HG03060 (cell line): ENCODE data around the gene ECE1.

ENCODE experiments used
- ATAC-seq: cut with Tn5 transposase; IDR thresholded peaks from one replicate; pipeline ENCODE4 v1.9.1; 2021; ENCODE audit warnings: low read depth, moderate number of reproducible peaks; ENCODE audit not compliant: unreplicated experiment

ECE1 gene

DNA sequence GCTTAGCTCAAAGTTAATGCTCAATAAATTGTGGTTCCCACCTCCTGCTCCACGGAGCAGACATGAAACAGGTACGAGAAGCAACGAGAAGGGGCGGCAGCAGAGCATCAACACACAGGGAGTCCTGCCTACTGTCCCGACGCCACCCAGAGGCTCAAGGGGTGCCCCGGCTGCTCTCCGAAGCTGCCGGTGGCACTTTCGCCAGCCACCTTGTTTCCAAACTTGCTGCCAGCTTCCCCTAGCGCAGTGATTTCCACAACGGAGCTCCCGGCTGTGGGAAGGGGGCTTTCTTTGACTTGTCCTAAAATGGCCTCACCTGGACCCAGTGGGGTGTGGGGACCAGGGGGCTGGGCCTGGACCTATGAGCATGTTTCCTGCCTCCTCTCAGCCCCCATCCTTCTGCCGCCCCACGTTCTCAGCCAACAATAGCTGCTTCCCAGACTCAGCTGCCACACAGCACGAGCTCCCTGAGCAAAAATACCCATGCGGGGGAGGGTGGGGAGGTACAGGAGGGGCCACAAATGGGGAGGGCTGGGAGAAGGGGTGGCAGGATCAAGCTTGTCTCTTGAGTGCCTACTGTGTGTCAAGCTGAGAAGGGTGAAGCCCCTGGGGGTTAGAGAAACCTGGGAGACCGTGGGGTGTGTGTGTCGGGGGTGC is 35.6 kb upstream of the ECE1 start:
- no peak for ATAC-seq

DNA sequence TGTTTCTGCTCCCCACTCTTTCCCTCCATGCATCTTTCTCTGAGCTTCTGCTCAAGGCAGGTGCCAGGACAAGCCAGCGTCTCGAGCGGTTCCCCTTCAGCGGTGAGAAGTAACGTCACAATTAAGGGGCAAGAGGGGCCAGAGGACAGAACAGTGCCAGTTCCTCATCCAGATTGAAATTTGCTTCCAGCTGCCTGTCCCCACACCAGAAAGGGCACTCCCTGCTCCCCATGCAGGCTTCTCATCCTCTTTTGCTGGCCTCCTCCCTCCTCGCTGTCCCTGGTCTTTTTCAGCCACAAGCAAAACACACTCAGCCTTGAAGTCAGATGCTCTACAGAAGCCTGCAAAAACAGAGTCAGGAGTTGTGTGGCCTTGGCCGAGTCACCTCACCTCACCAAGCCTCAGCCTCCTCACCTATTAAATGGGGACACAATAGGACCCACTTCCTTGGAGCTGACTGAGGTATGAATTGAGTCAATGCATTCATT is 35.0 kb upstream of the ECE1 start:
- no peak for ATAC-seq

DNA sequence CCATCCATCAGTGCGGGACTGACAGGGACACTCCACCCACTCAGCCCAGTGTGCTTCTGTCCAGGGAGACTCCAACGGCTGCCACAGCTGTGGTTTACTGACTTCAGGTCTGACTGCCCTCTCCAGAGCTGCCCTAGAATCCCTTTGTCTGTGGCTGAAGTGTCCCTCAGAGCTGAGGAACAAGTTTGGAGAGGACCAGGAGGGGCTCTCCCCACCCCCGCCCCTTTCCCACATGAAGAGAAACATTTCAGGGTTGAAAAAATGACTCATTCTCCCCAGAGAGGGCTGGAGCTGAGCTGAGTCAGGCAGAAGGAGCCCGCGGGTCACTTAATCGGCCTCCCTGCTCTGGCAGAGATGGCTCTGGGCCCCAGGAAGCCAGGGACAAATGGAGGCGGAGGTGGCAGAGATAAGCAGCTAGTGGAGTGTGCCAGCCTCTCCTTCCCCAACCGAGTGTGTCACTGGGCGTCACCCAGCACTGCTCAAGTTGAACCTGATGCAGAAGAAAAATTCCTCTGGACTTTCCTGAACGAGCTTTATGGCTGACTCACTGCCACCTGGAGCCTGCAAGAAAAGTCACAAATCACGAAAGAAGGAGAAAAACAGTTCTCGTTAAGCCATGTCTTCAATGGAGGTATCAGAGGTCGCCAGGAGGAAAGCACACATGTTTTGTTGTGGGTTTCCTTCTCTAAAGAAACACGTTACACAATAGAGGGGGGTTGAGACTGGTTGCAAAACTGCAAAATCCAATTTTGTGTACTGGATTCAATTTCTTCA is 34.3 kb upstream of the ECE1 start:
- no peak for ATAC-seq

DNA sequence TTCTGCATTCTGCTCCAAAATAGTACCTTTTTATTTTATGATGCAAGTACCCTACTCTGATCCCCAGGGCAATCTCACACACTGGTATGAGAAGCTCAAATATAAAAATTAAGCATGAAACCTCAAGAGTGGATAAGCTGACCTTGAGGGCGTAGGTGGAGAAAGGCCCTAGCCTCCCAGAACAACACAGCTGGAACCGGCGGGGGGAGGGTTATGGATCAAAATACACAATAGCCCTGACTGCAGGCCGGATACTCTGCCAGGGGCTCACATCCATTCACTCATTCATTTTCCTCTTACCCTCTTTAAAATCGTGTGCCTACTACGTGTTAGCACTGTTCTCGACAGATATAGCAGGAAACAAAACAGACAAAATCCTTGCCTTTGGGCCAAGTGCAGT is 32.8 kb upstream of the ECE1 start:
- ATAC-seq: no peak

DNA sequence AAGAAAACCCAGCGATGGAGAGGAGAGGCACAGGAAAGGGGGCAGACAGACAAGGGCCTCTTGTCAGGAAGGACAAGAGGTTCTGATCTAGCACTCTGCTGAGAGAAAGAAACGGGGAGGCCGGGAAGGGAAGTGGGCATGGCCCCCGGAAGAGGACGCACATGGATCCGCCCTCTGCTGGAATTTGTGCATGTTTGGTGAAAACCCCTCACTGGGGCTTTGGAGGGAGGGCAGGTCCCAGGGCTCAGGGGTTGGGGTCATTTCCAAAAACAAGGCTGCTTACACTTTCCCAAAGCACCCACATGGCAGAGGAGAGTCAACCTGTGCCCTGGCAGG is 32.4 kb upstream of the ECE1 start:
- ATAC-seq: no peak

DNA sequence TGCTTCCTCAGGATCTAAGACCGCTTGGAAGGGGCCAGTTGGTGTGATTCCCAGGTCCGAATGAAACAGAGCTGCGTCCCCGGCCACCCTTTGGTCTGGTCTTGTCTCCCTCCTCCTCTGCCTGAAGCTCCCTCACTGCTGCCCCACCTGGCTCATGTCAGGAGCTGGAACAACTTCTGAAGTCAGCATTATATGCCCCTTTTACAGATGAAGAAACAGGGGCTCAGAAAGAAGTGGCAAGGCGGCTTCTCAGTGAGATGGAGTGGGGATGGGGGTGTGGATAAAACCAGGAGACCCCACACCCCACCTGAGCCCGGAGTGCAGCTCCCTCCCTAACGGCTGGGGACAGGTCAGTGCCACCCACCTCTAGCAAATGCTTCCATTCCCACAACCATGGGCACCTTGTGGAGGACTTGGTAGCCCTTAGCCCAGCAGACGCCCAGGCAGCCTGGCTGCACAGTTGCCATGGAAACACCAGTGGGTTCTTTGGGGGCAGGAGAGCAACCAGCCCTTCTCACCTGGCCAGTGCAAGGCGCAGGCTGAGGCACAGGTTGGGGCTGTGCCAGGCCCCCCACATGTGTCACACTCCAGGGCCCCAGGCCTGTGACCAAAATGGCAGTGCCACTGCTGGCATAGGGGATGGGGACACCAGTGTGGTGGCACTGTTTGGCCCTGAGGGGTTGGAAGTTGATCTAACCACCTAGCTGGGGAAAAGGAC is 31.9 kb upstream of the ECE1 start:
- no peak for ATAC-seq

DNA sequence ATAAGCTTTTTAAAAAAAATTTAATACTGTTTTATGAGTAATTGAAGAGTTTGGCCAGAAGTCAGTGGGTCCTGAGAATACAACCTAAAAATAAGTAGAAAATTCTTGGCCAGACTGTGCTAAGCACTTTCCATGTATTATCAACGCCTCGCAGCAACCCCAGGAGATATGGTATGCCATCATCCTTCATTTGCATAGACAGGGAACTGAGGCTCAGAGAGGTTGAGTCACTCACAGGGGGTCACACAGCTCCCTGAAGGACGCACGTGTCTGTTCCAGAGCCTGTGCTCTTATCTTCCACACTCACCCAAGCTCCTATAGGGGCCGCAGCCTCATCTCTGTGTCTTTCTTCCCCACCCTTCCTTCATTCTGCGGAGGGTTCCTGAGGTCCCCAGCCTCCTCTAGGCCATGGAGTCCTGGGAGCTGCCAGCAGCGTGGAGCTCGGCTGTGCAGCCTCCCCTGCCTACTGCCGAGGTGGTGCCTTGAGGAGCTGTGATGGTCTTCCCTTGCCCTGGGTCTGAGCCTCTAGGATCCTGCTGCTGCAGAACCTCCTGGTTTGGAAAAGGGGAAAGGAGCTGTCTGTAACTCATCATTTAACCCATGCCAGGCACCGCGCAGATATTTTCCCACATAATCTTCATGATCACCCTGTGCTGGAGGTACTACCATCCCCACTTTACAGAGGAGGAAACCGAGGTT is 30.3 kb upstream of the ECE1 start:
- no peak for ATAC-seq

DNA sequence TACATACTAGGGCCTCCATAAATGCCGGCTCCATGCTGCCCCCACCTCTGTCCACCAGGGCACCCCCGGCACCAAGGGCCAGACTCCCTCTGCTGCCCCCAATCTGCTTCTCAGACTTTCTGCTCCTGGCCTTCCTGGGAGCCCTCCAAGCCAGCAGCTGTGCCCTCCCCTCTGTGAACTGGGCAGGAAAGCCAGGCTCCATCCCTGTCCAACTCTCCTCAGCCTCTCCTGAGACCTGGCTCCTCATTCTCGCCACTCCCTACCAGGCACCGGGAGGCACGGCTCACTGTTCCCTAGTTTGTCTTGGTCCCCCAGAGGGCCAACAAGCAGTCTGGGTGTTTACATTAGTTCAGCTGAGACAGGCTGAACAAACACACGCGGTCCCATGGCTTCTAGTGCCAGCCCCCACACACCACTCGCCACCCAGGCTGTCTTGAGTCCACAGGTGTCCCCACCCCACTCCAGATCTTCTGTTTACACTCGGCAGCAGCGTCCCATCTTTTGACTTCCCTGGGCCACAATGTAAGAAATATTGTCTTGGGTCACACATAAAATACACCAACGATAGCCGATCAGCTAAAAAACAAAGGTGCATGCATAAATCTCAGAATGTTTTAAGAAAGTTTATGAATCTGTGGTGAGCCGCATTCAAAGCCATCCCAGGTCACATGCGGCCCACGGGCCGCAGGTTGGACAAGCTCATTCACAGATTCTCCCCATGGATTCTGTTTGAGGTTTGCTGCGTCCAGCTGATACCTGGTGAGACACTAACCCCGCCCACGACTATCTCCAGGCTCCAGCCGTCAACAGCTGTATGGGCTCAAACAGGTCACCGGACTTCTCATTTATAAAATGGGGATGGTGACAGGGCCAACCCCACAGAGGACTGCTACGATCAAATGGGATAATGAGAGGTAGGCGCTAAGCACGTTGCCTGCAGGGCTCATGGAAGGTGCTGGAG is 29.5 kb upstream of the ECE1 start:
- no peak for ATAC-seq

DNA sequence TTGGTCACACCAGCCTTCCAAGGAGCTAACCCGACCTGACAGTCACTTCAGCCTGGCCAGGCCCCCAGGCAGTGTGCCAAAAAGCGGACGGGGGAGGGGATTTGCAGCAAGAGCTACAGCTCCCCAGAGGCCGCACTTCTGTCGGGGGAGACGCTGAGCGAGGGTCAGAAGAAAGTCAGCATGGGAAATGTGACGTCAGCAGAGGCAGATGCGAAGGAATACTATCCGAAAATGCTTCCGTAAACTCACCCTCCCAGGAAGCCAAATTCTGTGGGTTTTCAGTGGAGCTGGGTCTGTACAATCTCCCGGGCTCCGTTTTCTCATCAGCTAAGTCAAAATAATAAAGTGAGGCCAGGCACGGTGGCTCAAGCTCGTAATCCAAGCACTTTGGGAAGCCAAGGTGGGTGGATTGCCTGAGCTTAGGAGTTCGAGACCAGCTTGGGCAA is 28.5 kb upstream of the ECE1 start:
- no peak for ATAC-seq

DNA sequence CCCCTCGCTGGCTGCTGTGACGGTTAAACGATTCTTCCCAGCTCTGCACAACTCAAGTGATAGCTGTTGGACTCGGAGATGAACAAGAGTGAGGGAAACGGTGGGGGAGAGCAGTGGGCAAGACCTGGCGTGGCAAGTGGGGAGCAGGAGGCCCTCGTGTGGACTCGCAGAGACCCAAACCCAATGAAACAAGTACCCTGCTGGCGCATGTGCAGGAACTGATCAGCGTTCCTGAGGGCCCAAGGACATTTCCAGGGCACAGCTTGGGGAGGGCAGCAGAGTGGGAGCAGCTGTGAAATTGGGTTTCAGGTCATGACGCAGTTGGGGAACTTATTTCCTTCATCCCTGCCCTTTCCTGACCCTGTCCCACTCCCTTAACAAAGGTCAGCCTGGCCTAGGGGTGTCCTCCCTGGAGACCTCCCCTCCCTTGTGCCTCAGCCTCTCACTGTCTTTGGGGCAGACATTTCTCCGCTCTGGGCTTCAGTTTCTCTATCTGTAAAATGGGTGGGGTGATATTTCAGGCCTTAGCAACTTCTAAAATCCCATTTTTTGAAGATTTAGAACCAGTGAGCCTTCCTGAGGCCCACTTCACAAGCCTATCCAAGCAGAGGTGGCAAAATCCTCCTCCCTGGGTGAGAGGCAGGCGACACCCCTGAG is 27.9 kb upstream of the ECE1 start:
- ATAC-seq: no peak

DNA sequence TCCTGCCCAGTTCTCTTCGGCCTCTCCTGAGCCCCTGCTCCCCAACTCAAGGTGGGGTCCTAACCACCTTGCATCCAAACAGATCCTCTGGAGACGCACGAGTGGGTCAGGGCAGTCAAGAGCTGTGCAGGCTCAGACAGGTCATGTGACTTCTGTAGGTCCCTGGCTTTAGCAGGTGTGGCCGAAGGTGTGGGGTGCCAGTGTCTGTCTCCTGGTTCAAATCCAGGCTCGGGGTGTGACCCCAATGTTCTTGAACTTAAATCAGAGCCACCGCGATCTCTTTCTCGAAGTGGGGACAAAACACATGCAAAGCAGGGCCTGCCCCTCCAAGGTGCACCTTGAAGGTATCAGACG is 27.4 kb upstream of the ECE1 start:
- ATAC-seq: no peak

DNA sequence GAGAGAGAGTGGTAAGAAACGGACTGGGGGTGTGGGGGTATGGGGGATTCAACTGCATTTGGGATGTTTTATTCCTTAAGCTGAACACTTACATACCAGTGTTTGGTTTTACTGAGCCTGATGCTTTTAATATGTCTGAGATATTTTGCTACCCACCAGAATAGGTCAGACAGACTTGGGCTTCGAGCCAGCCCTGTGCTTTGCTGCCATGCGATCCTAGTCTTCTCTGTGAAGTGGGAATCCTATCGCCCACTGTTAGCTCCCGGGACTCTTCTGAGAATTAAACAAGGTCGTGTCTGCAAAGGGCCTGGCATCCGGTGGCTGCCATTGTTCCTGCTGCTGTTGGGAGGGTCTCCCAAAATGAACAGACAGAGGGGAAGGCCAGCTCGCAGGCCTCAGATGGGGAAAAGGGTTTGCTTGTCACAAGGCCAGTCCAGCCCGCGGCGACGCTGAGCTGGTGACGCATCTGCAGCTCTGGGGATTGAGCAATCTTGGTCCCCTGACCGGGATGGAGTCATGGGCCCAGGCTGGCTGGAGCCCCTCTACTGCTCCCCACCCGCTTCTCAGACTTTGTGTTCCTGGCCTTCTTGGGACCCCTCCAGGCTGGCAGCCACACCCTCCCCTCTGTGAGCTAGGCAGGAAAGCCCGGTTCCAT is 26.9 kb upstream of the ECE1 start:
- ATAC-seq: no peak

DNA sequence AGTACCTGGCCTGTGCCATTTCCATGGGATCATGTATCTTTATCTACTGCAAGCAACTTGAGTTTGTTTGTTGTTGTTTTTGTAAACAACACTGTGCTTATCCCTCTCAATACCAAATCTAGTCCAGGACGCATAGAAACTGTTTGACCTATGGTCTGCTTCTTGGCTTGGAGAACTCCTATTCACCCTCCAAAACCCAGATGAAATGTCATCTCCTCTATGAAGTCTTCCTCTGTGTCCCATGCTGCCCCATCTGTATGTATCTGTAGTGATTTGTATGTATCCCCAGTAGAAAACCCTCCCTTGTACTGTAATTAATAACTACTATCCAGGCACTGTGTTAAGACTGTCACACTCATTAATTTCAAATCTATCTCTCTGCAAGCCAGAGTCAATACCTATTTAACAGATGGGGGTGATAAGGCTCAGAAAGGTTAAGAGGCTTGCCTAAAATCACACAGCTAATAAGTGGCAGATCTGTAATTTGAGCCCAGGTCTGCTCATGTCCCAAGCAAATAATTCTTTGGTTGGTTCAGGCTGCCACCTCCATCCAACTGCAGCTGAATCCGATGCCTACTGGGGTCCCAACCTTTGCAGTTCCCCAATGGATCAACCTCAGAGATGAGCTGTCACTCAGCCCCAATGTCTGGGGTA is 24.6 kb upstream of the ECE1 start:
- ATAC-seq: no peak

DNA sequence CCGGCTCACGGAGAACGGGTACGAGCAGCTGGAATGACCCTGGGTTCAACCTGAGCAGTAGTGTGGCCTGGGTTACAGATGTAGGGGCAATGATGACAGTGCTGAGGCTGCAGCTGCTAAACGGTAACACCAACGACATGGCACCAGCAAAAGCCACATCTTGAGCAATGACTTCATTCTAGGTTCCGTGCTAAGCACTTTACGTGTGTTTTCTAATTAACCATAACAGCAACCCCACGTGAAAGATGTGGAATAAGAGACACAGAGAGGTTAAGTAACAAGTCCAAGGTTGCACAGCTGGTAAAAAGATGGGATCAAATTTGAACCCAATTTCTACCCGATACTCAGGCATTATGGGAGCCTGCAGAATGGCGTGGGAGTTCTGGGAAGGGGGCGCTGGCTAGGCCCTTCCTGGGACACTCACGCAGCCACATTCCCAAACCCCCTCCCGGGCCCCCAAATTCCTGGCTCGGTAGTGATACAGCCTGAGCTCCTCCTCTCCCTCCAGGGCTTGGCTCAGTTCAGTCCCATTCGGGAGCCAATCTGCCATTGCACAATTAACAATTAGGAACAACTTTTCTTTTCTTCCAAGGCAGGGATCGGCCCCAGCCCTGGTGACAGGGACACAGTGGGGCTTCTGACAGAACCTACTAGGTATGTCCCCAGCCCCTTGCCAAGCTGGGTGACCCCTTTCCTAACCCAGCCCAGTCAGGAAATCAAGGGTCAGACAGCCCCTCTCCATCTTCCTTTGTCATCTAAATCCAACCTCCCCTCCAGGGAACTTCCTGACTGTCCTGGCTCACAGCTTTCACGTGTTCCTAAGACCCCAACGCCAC is 23.8 kb upstream of the ECE1 start:
- no peak for ATAC-seq

DNA sequence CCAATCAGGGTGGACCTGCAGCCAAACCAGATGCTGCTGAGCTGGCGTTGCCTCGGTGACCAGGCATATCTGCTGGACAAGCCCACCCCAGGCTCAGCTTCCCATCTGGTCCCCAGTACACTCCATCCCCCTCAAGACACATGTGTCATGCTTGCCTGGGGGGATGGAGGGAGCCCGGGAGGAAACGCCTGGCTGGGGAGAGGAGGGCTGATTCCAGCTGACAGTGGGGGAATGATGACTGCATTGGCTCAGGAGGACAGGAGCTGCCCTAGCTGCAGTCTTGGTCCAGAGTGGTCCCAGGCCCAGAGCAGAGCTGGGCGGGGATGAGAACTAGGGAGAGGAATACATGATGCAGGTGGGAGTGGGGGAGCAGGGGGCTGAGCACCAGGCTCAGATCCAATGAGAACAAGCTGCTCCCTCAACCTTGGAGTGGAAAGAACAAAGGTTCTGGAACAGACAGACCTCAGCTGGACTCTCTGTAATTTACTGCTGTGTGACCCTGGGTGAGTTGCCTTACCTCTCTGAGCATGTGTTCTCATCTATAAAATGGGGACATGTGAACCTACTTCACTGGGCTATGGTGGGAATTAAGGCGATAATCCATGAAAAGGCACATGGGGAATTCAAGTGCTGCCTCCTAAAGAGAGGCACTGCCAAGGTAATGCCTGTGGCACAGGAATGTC is 23.1 kb upstream of the ECE1 start:
- no peak for ATAC-seq

DNA sequence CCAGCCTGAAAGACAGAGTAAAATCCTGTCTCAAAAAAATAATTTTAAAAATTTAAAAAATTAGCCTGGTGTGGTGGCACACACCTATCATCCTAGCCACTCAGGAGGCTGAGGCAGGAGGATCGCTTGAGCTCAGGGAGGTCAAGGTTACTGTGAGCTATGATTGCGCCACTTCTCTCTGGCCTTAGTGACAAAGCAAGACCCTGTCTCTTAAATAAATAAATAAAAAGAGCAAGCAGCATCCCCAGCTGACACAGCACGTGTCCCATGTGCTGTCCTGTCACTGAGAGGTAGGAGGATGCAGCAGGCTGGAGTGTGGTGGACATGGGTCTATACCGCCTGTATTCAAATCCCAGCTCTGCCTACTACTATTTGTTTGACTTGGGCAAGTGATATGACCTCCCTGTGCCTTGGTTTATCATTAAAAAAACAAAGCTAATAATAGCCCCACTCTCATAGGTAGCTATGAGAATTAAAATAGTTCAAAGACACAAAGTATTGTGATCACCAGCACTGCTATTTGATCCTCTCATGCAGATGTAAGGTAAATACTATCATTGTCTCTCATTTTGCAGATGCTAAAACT is 22.2 kb upstream of the ECE1 start:
- no peak for ATAC-seq

DNA sequence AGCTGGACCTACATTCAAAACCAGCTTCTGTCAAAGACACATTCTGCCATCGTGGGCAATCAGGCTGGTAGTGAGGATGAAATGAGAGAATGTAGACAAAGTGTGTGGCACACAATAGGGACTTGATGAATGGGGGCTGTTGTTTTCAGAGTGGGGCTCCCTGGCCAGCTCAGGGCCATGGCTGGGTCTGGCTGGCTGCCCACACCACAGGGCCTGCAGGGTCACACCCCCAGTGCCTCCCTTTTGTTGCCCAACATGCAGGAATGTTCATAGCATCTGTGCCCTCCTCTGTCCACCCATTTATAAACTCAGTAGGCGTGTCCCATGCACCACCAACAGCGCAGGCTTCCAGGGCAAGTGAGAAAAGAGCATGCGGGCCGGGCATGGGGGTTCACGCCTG is 20.8 kb upstream of the ECE1 start:
- ATAC-seq: no peak
